PC-9 (cell line): Measurements from ENCODE around the gene BTRC.

Experiments used
- CTCF ChIP-seq: fragments of 200-600 bp; sonication (generic); conservative IDR thresholded peaks from 2 replicates; pipeline ENCODE4 v1.6.1; 2017; ENCODE audit warnings: mixed run types, antibody characterized with exemption, mild to moderate bottlenecking, moderate library complexity
- EZH2 ChIP-seq: fragments of 200-600 bp; sonication (generic); IDR thresholded peaks from 2 replicates; pipeline ENCODE4 v1.8.0; 2017; ENCODE audit warnings: antibody characterized with exemption, low read depth

- TF ChIP-seq CTCF (no peak), EZH2 (no peak)
These were observed 110.6 kb downstream of the BTRC start for GRCh38 chr10:101464599-101464998.
